Panc1 (cell line): Measurements from ENCODE around the gene ZNF627.

ENCODE experiments used
- CTCF ChIP-seq: fragments of 450-650 bp; IDR thresholded peaks from 2 replicates; pipeline ENCODE4 v1.5.1; 2017; ENCODE audit warnings: mild to moderate bottlenecking
- POLR2AphosphoS5 ChIP-seq: IDR thresholded peaks from 2 replicates; pipeline ENCODE4 v1.6.1; 2012; ENCODE audit warnings: mild to moderate bottlenecking, low read depth, low read length, moderate library complexity

- TF ChIP-seq CTCF (no peak), POLR2AphosphoS5 (no peak)
These were observed 17.2 kb upstream of the ZNF627 start for GRCh38 chr19:11580116-11580515.
